Endothelial cell (in vitro differentiated cells): ENCODE measurements around the gene DCUN1D4. TPM values are rescaled to one million over a fixed set of nuclear protein-coding genes. Genes with fewer than 3 reads are reported as not detected.

Experiments used
- DNase-seq: peaks from one replicate; pipeline ENCODE4 v3.0.0; 2021; ENCODE audit warnings: low spot score
- H3K27ac Mint-ChIP-seq: one replicate; pipeline ENCODE4 v1.8.0; 2021; ENCODE audit warnings: mixed read lengths, inconsistent platforms; ENCODE audit not compliant: unreplicated experiment
- H3K27me3 Mint-ChIP-seq: one replicate; pipeline ENCODE4 v1.8.0; 2021; ENCODE audit warnings: mild to moderate bottlenecking, moderate library complexity, mixed read lengths, inconsistent platforms; ENCODE audit not compliant: unreplicated experiment
- H3K36me3 Mint-ChIP-seq: one replicate; pipeline ENCODE4 v1.8.0; 2021; ENCODE audit warnings: mild to moderate bottlenecking, low read depth, mixed read lengths, inconsistent platforms; ENCODE audit not compliant: unreplicated experiment
- H3K4me1 Mint-ChIP-seq: one replicate; pipeline ENCODE4 v1.8.0; 2021; ENCODE audit warnings: mild to moderate bottlenecking, mixed read lengths, inconsistent platforms; ENCODE audit not compliant: unreplicated experiment
- H3K4me3 Mint-ChIP-seq: one replicate; pipeline ENCODE4 v1.8.0; 2021; ENCODE audit warnings: mild to moderate bottlenecking, mixed read lengths, inconsistent platforms; ENCODE audit not compliant: unreplicated experiment
- H3K9me3 Mint-ChIP-seq: one replicate; pipeline ENCODE4 v1.8.0; 2021; ENCODE audit warnings: mixed read lengths, inconsistent platforms; ENCODE audit not compliant: unreplicated experiment
- total RNA-seq: library from RNA; stranded (reverse); fragmentation: NEBNext Ultra II Directional; extraction: Animal tissue kit (Norgen Biotek cat#: 25700); gene quantifications from one replicate; pipeline ENCODE4 v1.2.1, GENCODE V29; 2021; ENCODE audit not compliant: unreplicated experiment
- TF ChIP-seq, protein P1 (sequence below): fragments of 200-600 bp; sonication (generic); IDR thresholded peaks from one replicate; pipeline ENCODE4 v1.5.0; 2021; ENCODE audit warnings: antibody characterized with exemption; ENCODE audit not compliant: unreplicated experiment

The DCUN1D4 gene
- total RNA-seq, 1 donor from 2014 or later: 61.0 TPM

DNA sequence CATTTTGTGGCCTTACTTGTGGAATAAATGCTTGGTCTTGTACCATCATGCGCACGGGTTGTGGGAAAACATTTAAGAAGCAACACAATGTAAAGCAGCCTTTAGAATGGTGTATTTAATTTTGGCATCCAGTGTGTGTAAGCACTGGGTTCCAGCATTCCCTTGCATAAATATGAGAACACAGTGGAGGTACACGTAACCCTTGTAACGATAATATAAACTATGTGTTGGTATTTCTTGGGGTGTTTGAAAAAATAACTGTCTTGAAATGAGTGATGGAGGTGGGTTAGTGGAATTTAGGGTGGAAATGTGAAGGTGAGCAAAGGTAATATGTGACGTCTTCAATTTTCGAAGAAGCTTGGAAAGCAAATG is 2.1 kb downstream of the DCUN1D4 start:
- peak overlapping the region; percentile 64 for H3K27ac Mint-ChIP-seq
- H3K4me3 Mint-ChIP-seq: peak overlapping the region; percentile 87
- H3K36me3 Mint-ChIP-seq: peaks cover 4% of the 10 kb centered on the region
- H3K4me1 Mint-ChIP-seq: peaks cover 13% of the 10 kb centered on the region
- H3K27me3 Mint-ChIP-seq: peaks cover 9% of the 10 kb centered on the region
- no peak for DNase-seq
- H3K9me3 Mint-ChIP-seq: no peaks in the 10 kb centered on the region
- TF ChIP-seq, protein P1, sequence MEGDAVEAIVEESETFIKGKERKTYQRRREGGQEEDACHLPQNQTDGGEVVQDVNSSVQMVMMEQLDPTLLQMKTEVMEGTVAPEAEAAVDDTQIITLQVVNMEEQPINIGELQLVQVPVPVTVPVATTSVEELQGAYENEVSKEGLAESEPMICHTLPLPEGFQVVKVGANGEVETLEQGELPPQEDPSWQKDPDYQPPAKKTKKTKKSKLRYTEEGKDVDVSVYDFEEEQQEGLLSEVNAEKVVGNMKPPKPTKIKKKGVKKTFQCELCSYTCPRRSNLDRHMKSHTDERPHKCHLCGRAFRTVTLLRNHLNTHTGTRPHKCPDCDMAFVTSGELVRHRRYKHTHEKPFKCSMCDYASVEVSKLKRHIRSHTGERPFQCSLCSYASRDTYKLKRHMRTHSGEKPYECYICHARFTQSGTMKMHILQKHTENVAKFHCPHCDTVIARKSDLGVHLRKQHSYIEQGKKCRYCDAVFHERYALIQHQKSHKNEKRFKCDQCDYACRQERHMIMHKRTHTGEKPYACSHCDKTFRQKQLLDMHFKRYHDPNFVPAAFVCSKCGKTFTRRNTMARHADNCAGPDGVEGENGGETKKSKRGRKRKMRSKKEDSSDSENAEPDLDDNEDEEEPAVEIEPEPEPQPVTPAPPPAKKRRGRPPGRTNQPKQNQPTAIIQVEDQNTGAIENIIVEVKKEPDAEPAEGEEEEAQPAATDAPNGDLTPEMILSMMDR: no peak

DNA sequence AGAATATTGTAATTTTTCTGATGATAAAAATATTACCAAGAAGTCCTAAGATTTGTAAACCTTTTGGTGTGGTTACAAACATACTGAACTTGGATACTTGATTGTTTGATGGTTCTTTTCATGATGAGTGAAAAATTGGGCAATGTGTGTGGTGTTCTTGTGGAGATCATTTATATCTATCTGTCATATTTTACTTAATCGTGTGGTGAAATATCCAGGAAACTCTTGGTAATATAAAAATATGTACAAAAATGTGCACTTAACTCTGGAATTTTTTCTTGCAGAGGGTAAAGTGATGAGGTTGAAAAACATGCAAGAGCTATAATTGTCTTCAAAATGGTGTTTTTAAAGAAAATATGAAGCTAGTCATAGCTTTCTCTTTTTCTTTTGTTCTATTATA is 2.8 kb downstream of the DCUN1D4 start:
- Mint-ChIP-seq H3K27ac (no peak overlapping the region), H3K9me3 (no peaks in the 10 kb centered on the region), H3K4me3 (no peak overlapping the region), H3K4me1 (peaks cover 13% of the 10 kb centered on the region), H3K27me3 (peaks cover 7% of the 10 kb centered on the region), H3K36me3 (peaks cover 4% of the 10 kb centered on the region)
- TF ChIP-seq, protein P1: no peak
- DNase-seq: no peak

DNA sequence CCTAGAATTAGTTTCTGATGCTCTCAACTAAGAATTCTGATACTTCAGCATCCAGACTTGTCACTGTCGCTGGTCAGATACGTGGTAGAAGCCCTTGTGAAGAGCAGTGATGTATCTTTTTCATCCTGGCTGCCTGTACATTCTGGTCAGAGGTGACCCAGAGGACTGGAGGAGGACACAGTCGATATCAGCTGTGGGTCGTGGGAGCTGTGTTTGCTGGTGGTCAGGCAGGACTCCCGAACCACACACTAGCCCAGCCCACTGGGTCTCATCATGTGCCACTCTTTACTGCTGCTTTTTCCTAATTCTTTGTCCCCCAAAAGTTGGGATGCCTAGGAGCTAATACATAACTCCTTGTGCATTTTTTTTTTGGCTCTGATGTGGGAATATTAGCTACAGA is 6.5 kb downstream of the DCUN1D4 start:
- no peak overlapping the region for H3K27ac Mint-ChIP-seq

DNA sequence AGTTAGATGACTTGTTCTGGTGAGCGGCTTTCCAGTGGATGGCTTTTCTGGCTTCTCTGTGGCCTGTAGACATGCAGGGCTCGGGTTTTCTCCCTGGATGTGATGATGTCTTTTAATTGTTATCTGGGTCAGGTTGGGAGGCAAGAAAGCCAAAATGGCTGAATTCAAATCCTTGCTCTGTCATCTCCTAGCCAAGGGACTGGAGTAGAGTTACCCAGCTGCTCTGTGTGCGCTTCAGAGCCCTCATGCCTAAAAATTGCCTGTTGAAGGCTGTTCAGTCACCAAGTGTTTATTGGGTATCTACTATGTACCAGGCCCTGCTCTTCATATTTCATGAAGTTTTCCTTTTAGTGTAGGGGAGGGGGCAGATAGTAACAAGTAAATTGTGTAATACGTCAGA is 7.3 kb downstream of the DCUN1D4 start:
- TF ChIP-seq, protein P1: no peak
- Mint-ChIP-seq H3K27me3 (no peaks in the 10 kb centered on the region), H3K36me3 (peaks cover under 1% of the 10 kb centered on the region), H3K9me3 (no peaks in the 10 kb centered on the region), H3K4me3 (no peak overlapping the region), H3K4me1 (peaks cover 6% of the 10 kb centered on the region), H3K27ac (no peak overlapping the region)
- DNase-seq: no peak

More for the DNA sequence above, 6.5 kb downstream of the DCUN1D4 start:
- peaks cover 4% of the 10 kb centered on the region for H3K36me3 Mint-ChIP-seq
- TF ChIP-seq, protein P1: no peak
- DNase-seq: no peak
- peaks cover 2% of the 10 kb centered on the region for H3K27me3 Mint-ChIP-seq
- no peaks in the 10 kb centered on the region for H3K9me3 Mint-ChIP-seq
- peaks cover 10% of the 10 kb centered on the region for H3K4me1 Mint-ChIP-seq
- no peak overlapping the region for H3K4me3 Mint-ChIP-seq

DNA sequence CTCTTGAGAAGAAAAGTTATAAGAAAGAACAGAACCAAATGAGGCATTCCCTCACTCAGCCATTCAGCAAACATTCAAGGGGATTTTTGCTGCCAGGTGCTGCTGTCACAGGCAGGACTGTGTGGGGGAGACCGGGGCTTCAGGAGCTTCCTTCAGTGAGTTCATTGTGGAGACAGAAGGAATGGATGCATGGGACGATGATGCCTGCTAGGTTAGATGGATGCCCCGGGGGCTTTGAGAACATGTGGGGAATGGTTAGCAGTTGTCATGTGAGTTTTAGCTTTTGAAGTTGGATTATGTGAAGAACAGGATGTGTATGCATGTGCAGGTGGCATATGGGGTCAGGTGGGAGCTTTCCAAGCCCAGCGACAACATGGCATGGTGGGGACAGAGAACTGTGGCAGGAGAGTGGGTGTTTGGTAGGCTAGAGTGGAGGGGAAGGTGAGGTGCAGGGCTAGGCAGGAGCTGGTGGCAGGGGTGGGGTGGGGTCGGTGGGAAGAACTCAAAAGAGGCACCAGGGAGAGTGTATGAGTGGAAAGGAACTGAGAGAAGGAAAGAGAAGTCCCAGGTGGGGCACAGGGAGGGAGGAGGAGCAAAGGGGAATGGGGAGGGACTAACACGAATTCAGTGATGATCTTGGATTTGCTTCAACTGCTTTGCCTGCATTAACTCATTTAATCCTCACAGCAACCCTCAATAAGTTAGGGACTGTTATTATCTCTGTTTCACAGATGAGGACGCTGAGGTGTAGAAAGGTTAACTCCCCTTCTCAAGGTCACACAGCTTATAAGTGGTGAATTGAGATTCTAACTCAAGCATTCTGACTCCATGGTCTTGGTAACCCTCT is 8.4 kb downstream of the DCUN1D4 start:
- TF ChIP-seq, protein P1: no peak
- H3K9me3 Mint-ChIP-seq: no peaks in the 10 kb centered on the region
- H3K4me3 Mint-ChIP-seq: no peak overlapping the region
- H3K36me3 Mint-ChIP-seq: no peaks in the 10 kb centered on the region
- no peak for DNase-seq
- H3K27ac Mint-ChIP-seq: no peak overlapping the region
- H3K27me3 Mint-ChIP-seq: no peaks in the 10 kb centered on the region
- peaks cover 5% of the 10 kb centered on the region for H3K4me1 Mint-ChIP-seq
